H9 (cell line): ENCODE data around the gene IRX2. TPM values are rescaled to one million over a fixed set of nuclear protein-coding genes. Genes with fewer than 3 reads are reported as not detected.

Experiments
- DNase-seq: peaks from one replicate; pipeline ENCODE4 v3.0.0-alpha.2; 2017
- H2AFZ ChIP-seq: one replicate; pipeline ENCODE4 v1.6.1; 2013; ENCODE audit warnings: mild to moderate bottlenecking, low read length, control low read depth, moderate library complexity
- H2AK5ac ChIP-seq: 2 replicates; pipeline ENCODE4 v1.6.1; 2013; ENCODE audit warnings: low read length, control low read depth, mixed read lengths; ENCODE audit not compliant: insufficient read length
- H2BK120ac ChIP-seq: one replicate; pipeline ENCODE4 v1.6.1; 2013; ENCODE audit warnings: low read depth, mild to moderate bottlenecking, low read length, control low read depth, inconsistent platforms; ENCODE audit not compliant: poor library complexity, severe bottlenecking
- H2BK12ac ChIP-seq: 2 replicates; pipeline ENCODE4 v1.6.1; 2013; ENCODE audit warnings: low read length, control low read depth, mixed read lengths, low read depth; ENCODE audit not compliant: insufficient read length
- H2BK15ac ChIP-seq: 2 replicates; pipeline ENCODE4 v1.6.1; 2013; ENCODE audit warnings: low read depth, low read length, control low read depth
- H2BK20ac ChIP-seq: one replicate; pipeline ENCODE4 v1.6.1; 2013; ENCODE audit warnings: low read depth, mild to moderate bottlenecking, low read length, control low read depth, inconsistent platforms; ENCODE audit not compliant: poor library complexity, severe bottlenecking
- H2BK5ac ChIP-seq: 2 replicates; pipeline ENCODE4 v1.6.1; 2013; ENCODE audit warnings: low read length, control low read depth, mixed read lengths; ENCODE audit not compliant: insufficient read length
- H3K14ac ChIP-seq: 2 replicates; pipeline ENCODE4 v1.6.1; 2013; ENCODE audit warnings: low read length, control low read depth; ENCODE audit not compliant: insufficient read depth
- H3K18ac ChIP-seq: 2 replicates; pipeline ENCODE4 v1.6.1; 2013; ENCODE audit warnings: low read depth, mild to moderate bottlenecking, mixed read lengths, low read length, control low read depth; ENCODE audit not compliant: insufficient read length
- H3K23ac ChIP-seq: 2 replicates; pipeline ENCODE4 v1.6.1; 2013; ENCODE audit warnings: low read length, control low read depth, mixed read lengths, low read depth; ENCODE audit not compliant: insufficient read length
- H3K23me2 ChIP-seq: 2 replicates; pipeline ENCODE4 v1.6.1; 2013; ENCODE audit warnings: low read depth, mild to moderate bottlenecking, mixed read lengths, low read length, control low read depth; ENCODE audit not compliant: insufficient read length, poor library complexity, severe bottlenecking
- H3K27ac ChIP-seq: 2 replicates; pipeline ENCODE4 v1.5.1; 2013; ENCODE audit warnings: low read length, control low read depth, mixed read lengths, low read depth; ENCODE audit not compliant: insufficient read length
- H3K27me3 ChIP-seq: 2 replicates; pipeline ENCODE4 v1.6.1; 2013; ENCODE audit warnings: low read length, control low read depth, inconsistent platforms; ENCODE audit not compliant: insufficient read depth
- H3K4ac ChIP-seq: 2 replicates; pipeline ENCODE4 v1.6.1; 2013; ENCODE audit warnings: low read depth, mild to moderate bottlenecking, control low read depth, inconsistent platforms, low read length, moderate library complexity
- H3K4me1 ChIP-seq: 2 replicates; pipeline ENCODE4 v1.6.1; 2013; ENCODE audit warnings: low read length, control low read depth, inconsistent platforms; ENCODE audit not compliant: insufficient read depth
- H3K4me2 ChIP-seq: 2 replicates; pipeline ENCODE4 v1.6.1; 2013; ENCODE audit warnings: low read length, control low read depth, mixed read lengths; ENCODE audit not compliant: insufficient read length, insufficient read depth
- H3K56ac ChIP-seq: 2 replicates; pipeline ENCODE4 v1.6.1; 2013; ENCODE audit warnings: low read depth, mild to moderate bottlenecking, mixed read lengths, low read length, control low read depth; ENCODE audit not compliant: insufficient read length
- H3K79me1 ChIP-seq: 2 replicates; pipeline ENCODE4 v1.6.1; 2013; ENCODE audit warnings: low read depth, mild to moderate bottlenecking, moderate library complexity, low read length, control low read depth, inconsistent platforms; ENCODE audit not compliant: insufficient read depth, poor library complexity, severe bottlenecking
- H3K79me2 ChIP-seq: 2 replicates; pipeline ENCODE4 v1.6.1; 2013; ENCODE audit warnings: low read length, control low read depth, inconsistent platforms; ENCODE audit not compliant: insufficient read depth
- H3K9ac ChIP-seq: 2 replicates; pipeline ENCODE4 v1.6.1; 2013; ENCODE audit warnings: low read length, control low read depth, mixed read lengths; ENCODE audit not compliant: insufficient read length; ENCODE audit errors: extremely low read depth
- H3K9me3 ChIP-seq: one replicate; pipeline ENCODE4 v1.6.1; 2013; ENCODE audit warnings: low read depth, low read length, inconsistent platforms; ENCODE audit not compliant: control insufficient read depth
- H3T11ph ChIP-seq: one replicate; pipeline ENCODE4 v1.6.1; 2013; ENCODE audit warnings: mild to moderate bottlenecking, low read length, control low read depth, inconsistent platforms
- H4K20me1 ChIP-seq: one replicate; pipeline ENCODE4 v1.6.1; 2013; ENCODE audit not compliant: control insufficient read depth, insufficient read length, insufficient read depth
- H4K5ac ChIP-seq: 2 replicates; pipeline ENCODE4 v1.6.1; 2013; ENCODE audit warnings: low read depth, mild to moderate bottlenecking, mixed read lengths, low read length, control low read depth; ENCODE audit not compliant: insufficient read length
- H4K8ac ChIP-seq: replicated peaks from 2 replicates; pipeline ENCODE4 v1.6.1; 2013; ENCODE audit warnings: low read length, control low read depth, mixed read lengths, low read depth; ENCODE audit not compliant: insufficient read length
- H4K91ac ChIP-seq: 2 replicates; pipeline ENCODE4 v1.6.1; 2013; ENCODE audit warnings: low read depth, mild to moderate bottlenecking, moderate library complexity, mixed read lengths, low read length, control low read depth; ENCODE audit not compliant: insufficient read length
- H3K27ac Mint-ChIP-seq, 3 experiments: 2 replicates in 2 of 3; 3 replicates in 1 of 3; pipeline ENCODE4 v1.8.0; 2020 to 2021; ENCODE audit warnings: mixed read lengths in 3 of 3, mild to moderate bottlenecking in 1 of 3, moderate library complexity in 1 of 3
- H3K27me3 Mint-ChIP-seq: 2 replicates; pipeline ENCODE4 v1.8.0; 2021; ENCODE audit warnings: low read depth, mild to moderate bottlenecking, moderate library complexity, mixed read lengths
- H3K36me3 Mint-ChIP-seq, 3 experiments: 2 replicates in 2 of 3; 3 replicates in 1 of 3; pipeline ENCODE4 v1.8.0; 2020 to 2021; ENCODE audit warnings: low read depth in 3 of 3, mixed read lengths in 3 of 3; ENCODE audit not compliant: insufficient read depth in 1 of 3
- H3K4me1 Mint-ChIP-seq, 2 experiments: 2 replicates each; pipeline ENCODE4 v1.8.0; 2020; ENCODE audit warnings: mixed read lengths in 2 of 2
- H3K4me3 Mint-ChIP-seq, 2 experiments: 2 replicates in 1 of 2; 3 replicates in 1 of 2; pipeline ENCODE4 v1.8.0; 2020 to 2021; ENCODE audit warnings: mild to moderate bottlenecking in 2 of 2, mixed read lengths in 2 of 2, moderate library complexity in 1 of 2
- H3K9me3 Mint-ChIP-seq, 2 experiments: 2 replicates in 1 of 2; 3 replicates in 1 of 2; pipeline ENCODE4 v1.8.0; 2020; ENCODE audit warnings: mild to moderate bottlenecking in 2 of 2, mixed read lengths in 2 of 2, moderate library complexity in 1 of 2
- CTCF ChIP-seq: fragments of 200-600 bp; sonication (generic); conservative IDR thresholded peaks from 3 replicates; pipeline ENCODE4 v1.8.0; 2021; ENCODE audit warnings: antibody characterized with exemption, mild to moderate bottlenecking
- whole genome bisulfite sequencing: extraction: QIAGEN DNeasy Blood & Tissue Kit; methylation state at CpG from one replicate; pipeline ENCODE4 v1.1.7; 2013; ENCODE audit warnings: missing lambda C conversion rate, low lambda C conversion rate, mixed read lengths; ENCODE audit not compliant: insufficient read length; ENCODE audit errors: extremely low coverage; 5-methylcytosine and 5-hydroxymethylcytosine counted together
- total RNA-seq: library from RNA; stranded (reverse); gene quantifications from 2 replicates; pipeline ENCODE4 v1.2.1, GENCODE V29; 2021

The IRX2 gene
- total RNA-seq, 1 experiment from 2014 or later = 91.6 TPM

GRCh38 chr5:2699686-2700085 lies 51.8 kb downstream of the IRX2 start:
- Histone ChIP-seq H2AK5ac (no peak overlapping the region), H4K20me1 (no peaks in the 10 kb centered on the region), H3K9me3 (no peaks in the 10 kb centered on the region), H3K4ac (no peak overlapping the region), H3K79me2 (no peaks in the 10 kb centered on the region), H3K23ac (no peak overlapping the region), H2BK5ac (no peak overlapping the region), H4K91ac (no peak overlapping the region), H3K9ac (no peak overlapping the region), H3K4me1 (no peaks in the 10 kb centered on the region), H3K14ac (no peak overlapping the region; the same call in 1 of the 2 replicates), H2BK15ac (no peak overlapping the region), H2AFZ (no peak overlapping the region), H2BK12ac (no peak overlapping the region), H3K4me2 (no peak overlapping the region), H2BK120ac (no peak overlapping the region), H4K8ac (no peak overlapping the region), H3K56ac (no peak overlapping the region), H3K18ac (no peak overlapping the region), H4K5ac (no peak overlapping the region), H3K23me2 (no peaks in the 10 kb centered on the region), H3K27me3 (no peaks in the 10 kb centered on the region), H3T11ph (no peak overlapping the region), H2BK20ac (no peak overlapping the region), H3K27ac (no peak overlapping the region), H3K79me1 (no peaks in the 10 kb centered on the region)
- no peak for TF ChIP-seq CTCF
- peaks cover 0 to 4% (median 0%) of the 10 kb centered on the region in 3 experiments; a peak in 1 of 7 replicates for H3K36me3 Mint-ChIP-seq
- no peak overlapping the region for H3K4me3 Mint-ChIP-seq
- no peak overlapping the region for H3K27ac Mint-ChIP-seq
- peaks cover 12% of the 10 kb centered on the region for H3K27me3 Mint-ChIP-seq
- DNase-seq = no peak
- no peaks in the 10 kb centered on the region; a peak in 1 of 5 replicates for H3K9me3 Mint-ChIP-seq
- no CpG with 5 or more reads among the region's 17 CpGs for WGBS
- H3K4me1 Mint-ChIP-seq = peaks cover 3 to 8% of the 10 kb centered on the region in 2 experiments; a peak in 2 of 4 replicates
